Esophagus squamous epithelium (tissue), 5 donors: Measurements from ENCODE around the gene GADD45GIP1. TPM values are rescaled to one million over a fixed set of nuclear protein-coding genes. Genes with fewer than 3 reads are reported as not detected.
A peak's percentile ranks its signal among the peaks of the same experiment; 100 is the strongest.

ENCODE experiments used
- DNase-seq: peaks from one replicate; lab custom pipeline; 2025; lab: John Stamatoyannopoulos, UW
- H3K27ac ChIP-seq, 4 donors: fragments of 200-600 bp; sonication (generic); one replicate each; pipeline ENCODE4 v1.5.1; 2016 to 2019; ENCODE audit warnings: mild to moderate bottlenecking in 1 of 4
- H3K27me3 ChIP-seq, 4 donors: fragments of 200-600 bp; sonication (generic); 1 replicate in 3 of 4; 2 replicates in 1 of 4; pipeline versions ENCODE4 v1.5.1 to v1.6.0; 2017 to 2021; ENCODE audit warnings: antibody characterized with exemption in 1 of 4
- H3K36me3 ChIP-seq, 3 donors: fragments of 200-600 bp; sonication (generic); one replicate each; pipeline ENCODE4 v1.5.1; 2016 to 2019
- H3K4me1 ChIP-seq, 3 donors: fragments of 200-600 bp; sonication (generic); one replicate each; pipeline ENCODE4 v1.5.1; 2017 to 2019
- H3K4me3 ChIP-seq, 4 donors: fragments of 200-600 bp; sonication (generic); 1 replicate in 3 of 4; 2 replicates in 1 of 4; pipeline ENCODE4 v1.5.1; 2016 to 2019; ENCODE audit warnings: mild to moderate bottlenecking in 2 of 4, moderate library complexity in 1 of 4
- H3K9me3 ChIP-seq, 3 donors: fragments of 200-600 bp; sonication (generic); one replicate each; pipeline ENCODE4 v1.5.1; 2016 to 2019
- CTCF ChIP-seq, 6 experiments: fragments of 450-650 bp in 4 of 6; fragments of 200-600 bp in 2 of 6; sonication (generic) in 2 of 6; IDR thresholded peaks; one replicate each; pipeline ENCODE4 v1.5.1; 2016 to 2019; ENCODE audit warnings: antibody characterized with exemption in 6 of 6, mild to moderate bottlenecking in 4 of 6, moderate library complexity in 4 of 6
- POLR2A ChIP-seq, 4 donors: fragments of 450-650 bp; IDR thresholded peaks; one replicate each; pipeline ENCODE4 v1.6.1; 2017; ENCODE audit warnings: antibody characterized with exemption in 4 of 4, mild to moderate bottlenecking in 4 of 4, moderate library complexity in 3 of 4
- WGBS, 2 donors: methylation state at CpG; one replicate each; pipeline ENCODE4 v1.1.5; 2018; 5-methylcytosine and 5-hydroxymethylcytosine counted together
- intact Hi-C: fragments of 100-400 bp; cut with DNase I; formaldehyde crosslinking; loops from one replicate; pipeline ENCODE4 v1.15.0; 2022
- total RNA-seq, 4 donors: library from RNA; depleted of rRNA; stranded (reverse); fragments of >200 nt; gene quantifications; one replicate each; pipeline ENCODE4 v1.1.0, GENCODE V29; 2016
- donor health status: DM: yes; HTN: yes; CAD: no.

Gene GADD45GIP1
- total RNA-seq, 4 donors from 2014 or later: 34.4 to 59.7 (median 44.9) TPM

GRCh38 chr19:12944104-12944674 is 12.8 kb downstream of the GADD45GIP1 start:
- Histone ChIP-seq H3K27me3 (no peaks in the 10 kb centered on the region), H3K27ac (peak overlapping the region; percentile 98 to 100 (median 99)), H3K9me3 (no peaks in the 10 kb centered on the region), H3K4me3 (no peak overlapping the region), H3K4me1 (peaks cover 39 to 92% (median 51%) of the 10 kb centered on the region in 3 donors), H3K36me3 (peaks cover 39 to 76% (median 52%) of the 10 kb centered on the region in 3 donors)
- intact Hi-C loops: no loop called here
- WGBS, 2 donors: 37 to 65% methylated on average over 2 of the region's 2 CpGs
- no peak for DNase-seq
- no peak for TF ChIP-seq POLR2A (IDR thresholded peaks at IDR 0.05)
- no peak for TF ChIP-seq CTCF (IDR thresholded peaks at IDR 0.05)

- TF ChIP-seq CTCF (IDR thresholded peaks at IDR 0.05) (no peak), POLR2A (IDR thresholded peaks at IDR 0.05) (no peak)
- H3K27me3 ChIP-seq: no peaks in the 10 kb centered on the region
- no peaks in the 10 kb centered on the region for H3K9me3 ChIP-seq
- WGBS, 2 donors: 63 to 69% methylated on average over 17 of the region's 18 CpGs
- H3K27ac ChIP-seq: peak overlapping the region in 2 of 4 donors; percentile 25 to 98
- no peak overlapping the region for H3K4me3 ChIP-seq
- intact Hi-C loops: no loop called here
- peaks cover 32 to 70% (median 46%) of the 10 kb centered on the region in 3 donors for H3K36me3 ChIP-seq
- H3K4me1 ChIP-seq: peaks cover 39 to 89% (median 51%) of the 10 kb centered on the region in 3 donors
- DNase-seq: no peak
These were observed 13.5 kb downstream of the GADD45GIP1 start for GRCh38 chr19:12943437-12944044.

GRCh38 chr19:12940897-12941296 is 16.1 kb downstream of the GADD45GIP1 start:
- Histone ChIP-seq H3K9me3 (no peaks in the 10 kb centered on the region), H3K27me3 (no peaks in the 10 kb centered on the region), H3K4me1 (peaks cover 35 to 75% (median 39%) of the 10 kb centered on the region in 3 donors), H3K36me3 (peaks cover 23 to 58% (median 35%) of the 10 kb centered on the region in 3 donors), H3K27ac (peak overlapping the region in 2 of 4 donors; percentile 98), H3K4me3 (peak overlapping the region in 1 of 4 donors; percentile 97)
- no peak for DNase-seq
- TF ChIP-seq POLR2A (IDR thresholded peaks at IDR 0.05): no peak
- no peak for TF ChIP-seq CTCF (IDR thresholded peaks at IDR 0.05)
- WGBS, 2 donors: 44 to 59% methylated on average over 2 of the region's 2 CpGs
- intact Hi-C loops: no loop called here

- H3K9me3 ChIP-seq: no peaks in the 10 kb centered on the region
- TF ChIP-seq POLR2A (IDR thresholded peaks at IDR 0.05) (no peak), CTCF (IDR thresholded peaks at IDR 0.05) (no peak)
- DNase-seq: no peak
- peak overlapping the region in 3 of 4 donors; percentile 97 to 99 (median 98) for H3K4me3 ChIP-seq
- intact Hi-C loops: no loop called here
- 33 to 39% methylated on average over 4 to 6 of the region's 10 CpGs for WGBS, 2 donors
- H3K36me3 ChIP-seq: peaks cover 23 to 56% (median 35%) of the 10 kb centered on the region in 3 donors
- peaks cover 33 to 70% (median 36%) of the 10 kb centered on the region in 3 donors for H3K4me1 ChIP-seq
- peak overlapping the region; percentile 25 to 98 (median 97) for H3K27ac ChIP-seq
- no peaks in the 10 kb centered on the region for H3K27me3 ChIP-seq
These were observed 17.0 kb downstream of the GADD45GIP1 start for GRCh38 chr19:12939975-12940423.
